Thyroid gland (tissue), 4 donors: ENCODE results near the gene ODAPH. TPM values are rescaled to one million over a fixed set of nuclear protein-coding genes. Genes with fewer than 3 reads are reported as not detected.
A peak's percentile ranks its signal among the peaks of the same experiment; 100 is the strongest.
"Not testable (repeated sequence)": the region's sequence is repeated elsewhere in the genome, so short reads cannot be mapped to it uniquely, and the experiment has no call there.

Experiments used
- DNase-seq, 2 donors: peaks; one replicate each; pipeline ENCODE4 v3.0.0-alpha.2; 2019
- H3K27ac ChIP-seq, 3 donors: fragments of 200-600 bp; sonication (generic); 1 replicate in 2 of 3; 2 replicates in 1 of 3; pipeline ENCODE4 v1.5.1; 2016 to 2019; ENCODE audit warnings: mild to moderate bottlenecking in 1 of 3, moderate library complexity in 1 of 3
- H3K27me3 ChIP-seq: fragments of 200-600 bp; sonication (generic); one replicate; pipeline ENCODE4 v1.5.1; 2019
- H3K36me3 ChIP-seq, 2 donors: fragments of 200-600 bp; sonication (generic); one replicate each; pipeline ENCODE4 v1.5.1; 2016 to 2019
- H3K4me1 ChIP-seq, 2 donors: fragments of 200-600 bp; sonication (generic); one replicate each; pipeline ENCODE4 v1.5.1; 2017 to 2019
- H3K4me3 ChIP-seq, 3 donors: fragments of 200-600 bp; sonication (generic); replicated peaks in 1 of 3; 1 replicate in 2 of 3; 2 replicates in 1 of 3; pipeline ENCODE4 v1.5.1; 2016; ENCODE audit warnings: mild to moderate bottlenecking in 1 of 3
- H3K9me3 ChIP-seq: fragments of 200-600 bp; sonication (generic); one replicate; pipeline ENCODE4 v1.5.1; 2017
- POLR2A ChIP-seq, 2 donors: fragments of 450-650 bp; IDR thresholded peaks; one replicate each; pipeline ENCODE4 v1.6.1; 2017; ENCODE audit warnings: antibody characterized with exemption in 2 of 2, mild to moderate bottlenecking in 2 of 2, moderate library complexity in 1 of 2
- WGBS, 2 donors: methylation state at CpG; one replicate each; pipeline ENCODE4 v1.1.5; 2017; 5-methylcytosine and 5-hydroxymethylcytosine counted together
- intact Hi-C: fragments of 100-400 bp; cut with DNase I; formaldehyde crosslinking; loops from one replicate; pipeline ENCODE4 v1.15.1; 2023
- total RNA-seq, 4 donors: library from RNA; depleted of rRNA; stranded (reverse); fragments of >200 nt; gene quantifications; one replicate each; pipeline ENCODE4 v1.2.3, GENCODE V29; 2016
- TF ChIP-seq, protein P1 (sequence below), 6 experiments: fragments of 200-600 bp in 3 of 6; fragments of 450-650 bp in 3 of 6; sonication (generic) in 3 of 6; IDR thresholded peaks; one replicate each; pipeline ENCODE4 v1.5.1; 2016 to 2019; ENCODE audit warnings: antibody characterized with exemption in 6 of 6, mild to moderate bottlenecking in 2 of 6, inconsistent platforms in 1 of 6, moderate library complexity in 1 of 6

ODAPH gene, protein sequence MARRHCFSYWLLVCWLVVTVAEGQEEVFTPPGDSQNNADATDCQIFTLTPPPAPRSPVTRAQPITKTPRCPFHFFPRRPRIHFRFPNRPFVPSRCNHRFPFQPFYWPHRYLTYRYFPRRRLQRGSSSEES
- total RNA-seq: under 1 TPM in 1 of 4 donors, not detected in 3; 0.29 TPM

DNA sequence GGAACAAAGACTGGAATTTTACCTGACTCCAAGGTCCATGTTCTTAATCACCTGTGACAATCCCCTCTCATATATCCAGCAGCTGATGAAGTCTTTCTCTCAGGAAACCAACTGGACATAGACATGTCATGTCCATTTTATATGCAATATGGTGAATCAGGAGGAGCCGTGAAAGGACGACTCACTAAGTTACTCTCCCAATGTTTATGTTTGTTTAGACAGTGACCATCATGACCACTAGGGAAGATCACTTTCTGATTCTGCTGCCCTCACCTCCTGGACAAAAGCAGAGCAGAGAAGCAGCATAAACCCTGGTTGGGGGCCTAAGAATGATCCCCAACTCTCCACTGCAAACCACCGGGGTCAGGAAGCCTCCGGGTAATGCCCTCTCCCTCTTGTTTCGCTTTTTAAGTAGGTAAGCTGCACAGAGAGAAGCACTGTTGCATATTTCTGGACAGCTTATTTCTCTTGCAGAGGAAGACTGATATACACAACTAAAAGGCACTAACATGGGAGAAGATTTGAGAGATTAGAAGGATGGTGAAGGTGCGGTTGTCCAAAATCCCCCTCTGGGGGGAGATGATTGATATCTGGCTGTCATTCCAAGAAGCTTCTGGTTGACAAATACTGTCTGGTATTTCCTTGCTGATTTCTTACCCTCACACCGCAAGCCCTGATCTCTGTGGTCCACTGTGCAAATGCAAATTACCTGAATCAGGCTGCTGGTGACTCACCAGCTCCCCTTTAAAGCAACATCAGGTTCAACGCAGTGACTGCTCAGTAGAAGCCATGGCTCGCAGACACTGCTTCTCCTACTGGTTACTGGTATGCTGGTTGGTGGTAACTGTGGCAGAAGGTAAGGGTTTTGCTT, at the start of gene ODAPH:
Gene ODAPH (plus strand): TSS at position 773 of the 871 bp plus-strand sequence. CDS start 17 bp downstream, at position 790.
- Histone ChIP-seq H3K36me3 (no peaks in the 10 kb centered on the region), H3K4me3 (no peak within 1 kb of the TSS), H3K4me1 (no peaks in the 10 kb centered on the region), H3K27me3 (no peaks in the 10 kb centered on the region), H3K9me3 (no peaks in the 10 kb centered on the region), H3K27ac (no peak within 1 kb of the TSS)
- intact Hi-C loops: no loop called here
- TF ChIP-seq POLR2A (IDR thresholded peaks at IDR 0.05): no peak
- TF ChIP-seq, protein P1, sequence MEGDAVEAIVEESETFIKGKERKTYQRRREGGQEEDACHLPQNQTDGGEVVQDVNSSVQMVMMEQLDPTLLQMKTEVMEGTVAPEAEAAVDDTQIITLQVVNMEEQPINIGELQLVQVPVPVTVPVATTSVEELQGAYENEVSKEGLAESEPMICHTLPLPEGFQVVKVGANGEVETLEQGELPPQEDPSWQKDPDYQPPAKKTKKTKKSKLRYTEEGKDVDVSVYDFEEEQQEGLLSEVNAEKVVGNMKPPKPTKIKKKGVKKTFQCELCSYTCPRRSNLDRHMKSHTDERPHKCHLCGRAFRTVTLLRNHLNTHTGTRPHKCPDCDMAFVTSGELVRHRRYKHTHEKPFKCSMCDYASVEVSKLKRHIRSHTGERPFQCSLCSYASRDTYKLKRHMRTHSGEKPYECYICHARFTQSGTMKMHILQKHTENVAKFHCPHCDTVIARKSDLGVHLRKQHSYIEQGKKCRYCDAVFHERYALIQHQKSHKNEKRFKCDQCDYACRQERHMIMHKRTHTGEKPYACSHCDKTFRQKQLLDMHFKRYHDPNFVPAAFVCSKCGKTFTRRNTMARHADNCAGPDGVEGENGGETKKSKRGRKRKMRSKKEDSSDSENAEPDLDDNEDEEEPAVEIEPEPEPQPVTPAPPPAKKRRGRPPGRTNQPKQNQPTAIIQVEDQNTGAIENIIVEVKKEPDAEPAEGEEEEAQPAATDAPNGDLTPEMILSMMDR (IDR thresholded peaks at IDR 0.05): no peak
- no peak for DNase-seq
- WGBS, 2 donors: 66 to 71% methylated on average over 9 of the region's 9 CpGs

DNA sequence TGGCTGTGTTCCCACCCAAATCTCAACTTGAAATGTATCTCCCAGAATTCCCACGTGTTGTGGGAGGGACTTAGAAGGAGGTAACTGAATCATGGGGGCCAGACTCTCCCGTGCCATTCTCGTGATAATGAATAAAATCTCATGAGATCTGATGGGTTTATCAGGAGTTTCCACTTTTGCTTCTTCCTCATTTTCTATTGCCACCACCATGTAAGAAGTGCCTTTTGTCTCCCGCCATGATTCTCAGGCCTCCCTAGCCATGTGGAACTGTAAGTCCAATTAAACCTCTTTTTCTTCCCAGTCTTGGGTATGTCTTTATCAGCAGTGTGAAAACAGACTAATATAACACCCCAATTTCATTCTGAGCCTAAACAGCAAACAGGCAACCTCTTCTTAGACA, 46.3 kb upstream of the ODAPH start:
- DNase-seq, H3K27ac ChIP-seq, H3K27me3 ChIP-seq, intact Hi-C loops, H3K36me3 ChIP-seq, H3K4me3 ChIP-seq, H3K9me3 ChIP-seq: not testable (repeated sequence)
- 88 to 96% methylated on average over 4 of the region's 4 CpGs for WGBS, 2 donors
- H3K4me1 ChIP-seq: peaks cover 24 to 25% of the 10 kb centered on the region in 2 donors

DNA sequence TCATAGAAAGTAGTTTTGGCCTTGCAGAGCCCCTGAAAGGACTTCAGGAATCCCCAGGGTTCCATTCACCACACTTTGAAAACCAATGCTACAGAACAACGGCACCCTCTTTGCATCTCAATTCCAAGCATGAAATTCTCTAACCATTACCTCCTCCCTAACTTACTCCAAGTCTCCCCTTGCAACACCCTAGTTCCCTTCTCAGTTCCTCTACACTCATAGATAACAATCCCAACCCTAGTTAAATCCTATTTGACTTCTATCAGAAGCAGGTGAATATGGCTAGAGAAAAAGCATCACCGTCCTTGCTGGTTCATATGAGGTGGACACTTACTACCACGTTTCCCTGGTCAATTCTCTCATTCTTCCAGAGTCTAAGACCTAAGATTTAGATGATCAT, 44.0 kb upstream of the ODAPH start:
- H3K9me3 ChIP-seq: no peaks in the 10 kb centered on the region
- WGBS, 2 donors: 62 to 63% methylated on average over 3 of the region's 3 CpGs
- peaks cover 32 to 33% of the 10 kb centered on the region in 2 donors for H3K4me1 ChIP-seq
- peak overlapping the region in 2 of 3 donors; percentile 97 for H3K27ac ChIP-seq
- no peak overlapping the region for H3K4me3 ChIP-seq
- intact Hi-C loops: no loop called here
- DNase-seq: no peak
- H3K36me3 ChIP-seq: peaks cover 0 to under 1% of the 10 kb centered on the region in 2 donors
- no peaks in the 10 kb centered on the region for H3K27me3 ChIP-seq
- no peak for TF ChIP-seq POLR2A (IDR thresholded peaks at IDR 0.05)
- TF ChIP-seq, protein P1 (IDR thresholded peaks at IDR 0.05): no peak

DNA sequence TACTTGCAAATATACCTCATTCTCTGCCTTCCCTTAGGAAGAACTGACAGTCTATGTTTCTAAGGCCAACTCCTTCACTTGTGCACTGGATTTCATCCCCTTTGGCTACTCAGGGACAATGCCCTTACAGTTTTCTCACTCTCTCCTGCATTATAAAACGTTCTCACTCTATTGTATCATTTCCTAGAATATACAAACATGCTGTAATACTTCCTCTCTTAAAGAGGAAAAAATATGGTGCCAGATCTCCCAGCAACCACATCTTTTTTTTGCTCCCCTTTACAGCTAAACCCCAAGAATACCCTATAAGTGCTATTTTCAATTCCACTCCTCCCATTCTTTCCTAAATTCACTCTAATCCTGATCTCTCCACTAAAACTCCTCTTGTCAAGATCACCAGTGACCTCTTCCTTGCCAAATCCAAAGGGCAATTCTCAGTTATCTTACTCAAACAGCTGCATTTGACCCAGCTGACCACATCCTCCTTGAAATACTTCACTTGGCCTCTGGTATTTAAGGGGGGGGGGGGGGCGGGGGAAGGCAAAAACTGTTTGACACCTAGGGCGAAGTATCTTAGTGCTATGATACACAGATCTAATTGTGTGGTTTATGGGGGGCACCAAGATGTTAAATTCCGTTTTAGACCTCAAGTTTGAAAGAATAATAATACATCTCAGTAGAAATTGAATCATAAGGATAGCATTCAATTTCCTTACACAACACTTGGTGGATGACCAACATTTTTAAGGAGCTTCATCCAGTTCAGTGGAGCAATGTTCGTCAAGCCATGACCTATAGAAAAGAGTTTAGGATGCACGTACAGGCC, 43.3 kb upstream of the ODAPH start:
- Histone ChIP-seq H3K36me3 (peaks cover 2 to 6% of the 10 kb centered on the region in 2 donors), H3K9me3 (no peaks in the 10 kb centered on the region), H3K27me3 (no peaks in the 10 kb centered on the region), H3K4me3 (peak overlapping the region in 1 of 3 donors; percentile 49), H3K27ac (peak overlapping the region; percentile 91 to 97 (median 97)), H3K4me1 (peaks cover 32 to 33% of the 10 kb centered on the region in 2 donors)
- intact Hi-C loops: no loop called here
- peak in 1 of 2 donors; percentile 3 for DNase-seq
- TF ChIP-seq POLR2A (IDR thresholded peaks at IDR 0.05): no peak
- TF ChIP-seq, protein P1 (IDR thresholded peaks at IDR 0.05): no peak
- WGBS, 2 donors: 37 to 41% methylated on average over 6 of the region's 6 CpGs

DNA sequence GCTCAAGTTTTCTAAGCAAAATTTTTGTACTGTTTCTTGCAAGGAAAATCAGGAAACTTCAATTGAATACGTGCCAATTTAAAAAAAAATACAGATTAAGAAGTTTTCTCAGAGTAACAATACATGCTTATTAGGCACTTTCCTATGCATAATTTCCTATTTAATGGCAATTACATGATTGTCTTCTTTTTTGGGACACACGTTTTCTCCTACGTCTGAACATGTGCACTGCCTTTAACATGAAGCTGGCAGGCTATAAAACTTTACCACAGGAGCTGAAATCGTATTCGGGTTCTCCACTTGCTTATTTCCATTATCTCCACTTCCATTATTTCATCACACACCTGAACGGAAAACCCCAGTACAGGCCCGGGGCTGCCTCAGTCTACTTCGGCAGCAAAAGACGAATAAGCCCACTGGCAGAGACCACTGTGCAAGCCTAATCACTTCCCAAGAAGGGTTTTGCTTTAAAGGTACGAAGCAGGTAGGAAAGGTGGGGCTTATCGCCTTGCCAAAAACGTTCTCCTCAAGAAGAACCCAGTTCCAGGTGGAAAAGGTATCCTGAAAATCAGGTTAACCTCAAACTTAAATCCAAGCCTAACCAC, 42.2 kb upstream of the ODAPH start:
- H3K27ac ChIP-seq: peak overlapping the region; percentile 91 to 97 (median 97)
- peaks cover 32 to 33% of the 10 kb centered on the region in 2 donors for H3K4me1 ChIP-seq
- H3K4me3 ChIP-seq: peak overlapping the region in 2 of 3 donors; percentile 49 to 91
- peaks cover 2 to 9% of the 10 kb centered on the region in 2 donors for H3K36me3 ChIP-seq
- H3K9me3 ChIP-seq: no peaks in the 10 kb centered on the region
- intact Hi-C loops: no loop called here
- TF ChIP-seq POLR2A (IDR thresholded peaks at IDR 0.05): no peak
- no peaks in the 10 kb centered on the region for H3K27me3 ChIP-seq
- DNase-seq: no peak
- 2 to 3% methylated on average over 12 of the region's 12 CpGs for WGBS, 2 donors
